ENCODE measurements around the gene IL1A.

DNA sequence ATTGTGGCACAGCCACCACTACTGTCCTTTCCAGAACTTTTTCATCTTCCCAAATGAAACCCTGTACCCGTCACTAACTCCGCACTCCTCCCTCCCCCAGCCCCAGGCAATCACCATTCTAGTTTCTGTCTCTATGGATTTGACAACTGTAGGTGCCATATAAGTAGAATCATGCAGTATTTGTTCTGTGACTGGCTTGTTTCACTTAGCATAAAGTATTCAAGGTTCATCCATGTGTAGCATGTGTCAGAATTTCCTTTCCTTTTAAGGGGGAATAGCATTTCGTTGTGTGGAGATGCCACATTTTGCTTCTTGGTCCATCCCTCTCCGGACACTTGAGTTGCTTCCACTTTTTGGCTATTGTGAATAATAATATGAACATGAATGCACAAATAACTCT lies 19.0 kb downstream of the IL1A start:
- TF ChIP-seq, protein P1, sequence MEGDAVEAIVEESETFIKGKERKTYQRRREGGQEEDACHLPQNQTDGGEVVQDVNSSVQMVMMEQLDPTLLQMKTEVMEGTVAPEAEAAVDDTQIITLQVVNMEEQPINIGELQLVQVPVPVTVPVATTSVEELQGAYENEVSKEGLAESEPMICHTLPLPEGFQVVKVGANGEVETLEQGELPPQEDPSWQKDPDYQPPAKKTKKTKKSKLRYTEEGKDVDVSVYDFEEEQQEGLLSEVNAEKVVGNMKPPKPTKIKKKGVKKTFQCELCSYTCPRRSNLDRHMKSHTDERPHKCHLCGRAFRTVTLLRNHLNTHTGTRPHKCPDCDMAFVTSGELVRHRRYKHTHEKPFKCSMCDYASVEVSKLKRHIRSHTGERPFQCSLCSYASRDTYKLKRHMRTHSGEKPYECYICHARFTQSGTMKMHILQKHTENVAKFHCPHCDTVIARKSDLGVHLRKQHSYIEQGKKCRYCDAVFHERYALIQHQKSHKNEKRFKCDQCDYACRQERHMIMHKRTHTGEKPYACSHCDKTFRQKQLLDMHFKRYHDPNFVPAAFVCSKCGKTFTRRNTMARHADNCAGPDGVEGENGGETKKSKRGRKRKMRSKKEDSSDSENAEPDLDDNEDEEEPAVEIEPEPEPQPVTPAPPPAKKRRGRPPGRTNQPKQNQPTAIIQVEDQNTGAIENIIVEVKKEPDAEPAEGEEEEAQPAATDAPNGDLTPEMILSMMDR (conservative IDR thresholded peaks at IDR 0.05; ENCODE audit: low read depth, low read length), result no peak
- no peak for TF ChIP-seq EZH2 (IDR thresholded peaks at IDR 0.05; ENCODE audit: borderline replicate concordance, low read depth, low read length, poor library complexity, severe bottlenecking)
